SW480 (cell line): Measurements from ENCODE around the gene ASPRV1.
A peak's percentile ranks its signal among the peaks of the same experiment; 100 is the strongest.
"Not testable (repeated sequence)": the region's sequence is repeated elsewhere in the genome, so short reads cannot be mapped to it uniquely, and the experiment has no call there.

Experiments
- DNase-seq: peaks from one replicate; pipeline ENCODE4 v3.0.0-alpha.2; 2016; ENCODE audit warnings: low spot score

ASPRV1 gene

DNA sequence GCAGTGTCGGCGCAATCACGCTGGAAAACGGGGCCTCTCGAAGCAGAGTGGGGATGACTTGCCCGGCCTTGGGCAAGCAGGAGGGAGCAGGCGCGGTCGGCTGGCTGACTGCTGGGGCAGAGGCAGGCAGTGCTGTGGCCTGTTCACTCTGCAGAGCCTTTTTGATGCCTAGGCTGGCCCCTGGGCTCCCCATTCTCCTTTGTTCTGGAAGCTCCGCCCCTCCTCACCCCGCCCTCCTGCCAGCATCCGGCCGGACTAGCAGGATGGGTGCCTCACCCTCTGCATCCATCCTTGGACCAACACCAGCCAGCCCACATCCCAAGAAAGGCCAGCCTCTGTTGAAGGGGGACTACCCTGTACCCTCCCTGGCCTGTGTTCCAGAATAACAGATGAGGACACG lies at the start of gene ASPRV1:
Gene ASPRV1 (minus strand): TSS at position 136 of the 400 bp plus-strand sequence. CDS start 195 bp downstream, outside the sequence.
- peak; percentile 71 for DNase-seq

DNA sequence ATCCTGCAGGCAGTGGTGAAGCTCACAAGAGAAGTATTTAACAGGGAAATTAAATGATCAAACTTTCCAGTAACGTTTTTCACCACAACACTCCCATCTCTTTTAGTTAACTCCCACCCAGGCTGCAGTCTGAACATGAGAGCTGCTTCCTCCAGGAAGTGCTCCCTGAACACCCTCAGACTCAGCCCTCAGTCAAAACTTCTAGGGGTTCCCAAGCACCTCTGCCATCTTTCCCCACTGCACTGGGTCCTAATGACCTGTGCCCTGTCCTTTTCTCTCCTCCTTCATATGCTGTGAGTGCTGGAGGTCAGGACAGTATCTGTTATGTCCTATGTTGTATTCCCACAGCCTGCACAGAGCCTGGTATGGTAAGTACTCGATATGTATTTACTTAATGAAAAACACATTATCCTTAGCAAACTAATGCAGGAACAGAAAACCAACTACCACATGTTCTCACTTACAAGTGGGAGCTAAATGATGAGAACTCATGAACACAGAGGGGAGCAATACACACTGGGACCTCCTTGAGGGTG lies 49.2 kb upstream of the ASPRV1 start:
- no peak for DNase-seq

GRCh38 chr2:70009762-70010575 lies 48.5 kb upstream of the ASPRV1 start:
- DNase-seq: peak; percentile 89

GRCh38 chr2:70008290-70008689 lies 46.9 kb upstream of the ASPRV1 start:
- DNase-seq: no peak

DNA sequence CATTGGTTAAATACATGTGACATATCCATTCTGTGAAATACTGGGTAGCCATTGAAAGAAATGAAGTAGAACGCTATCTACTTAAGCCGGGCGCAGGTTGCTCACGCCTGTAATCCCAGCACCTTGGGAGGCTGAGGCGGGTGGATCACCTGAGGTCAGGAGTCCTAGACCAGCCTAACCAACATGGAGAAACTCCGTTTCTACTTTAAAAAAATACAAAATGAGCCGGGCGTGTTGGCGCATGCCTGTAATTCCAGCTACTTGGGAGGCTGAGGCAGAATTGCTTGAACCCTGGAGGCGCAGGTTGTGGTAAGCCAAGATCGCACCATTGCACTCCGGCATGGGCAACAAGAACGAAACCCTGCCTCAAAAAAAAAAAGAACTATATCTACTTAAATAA lies 45.7 kb upstream of the ASPRV1 start:
- DNase-seq: no peak

- DNase-seq: no peak
Observed at GRCh38 chr2:70006447-70006784, 45.0 kb upstream of the ASPRV1 start.

- DNase-seq: no peak
Observed at GRCh38 chr2:70005752-70006446, 44.5 kb upstream of the ASPRV1 start.

GRCh38 chr2:70005216-70005615 lies 43.8 kb upstream of the ASPRV1 start:
- DNase-seq: no peak

- DNase-seq: no peak
Observed at GRCh38 chr2:70003093-70003830, 41.8 kb upstream of the ASPRV1 start.

- DNase-seq: peak; percentile 62
Observed at GRCh38 chr2:70002241-70002899, 40.9 kb upstream of the ASPRV1 start.

DNA sequence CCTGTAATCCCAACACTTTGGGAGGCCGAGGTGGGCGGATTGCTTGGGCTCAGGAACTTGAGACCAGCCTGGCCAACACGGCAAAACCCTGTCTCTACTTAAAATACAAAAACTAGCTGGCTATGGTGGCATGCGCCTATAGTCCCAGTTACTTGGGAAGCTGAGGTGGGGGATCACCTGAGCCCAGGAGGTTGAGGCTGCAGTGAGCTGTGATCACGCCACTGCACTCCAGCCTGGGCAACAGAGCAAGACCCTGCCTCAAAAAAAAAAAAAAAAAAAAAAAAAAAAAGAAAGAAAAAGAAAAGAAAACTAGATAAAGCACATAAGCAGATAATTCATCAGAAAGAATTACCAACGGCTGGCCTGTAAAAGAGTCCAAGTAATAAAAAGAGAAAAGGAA lies 39.1 kb upstream of the ASPRV1 start:
- DNase-seq: not testable (repeated sequence)

GRCh38 chr2:69998761-69999160 lies 37.3 kb upstream of the ASPRV1 start:
- no peak for DNase-seq

GRCh38 chr2:69997015-69997830 lies 35.8 kb upstream of the ASPRV1 start:
- peak; percentile 63 for DNase-seq

- no peak for DNase-seq
Observed at GRCh38 chr2:69995511-69995910, 34.1 kb upstream of the ASPRV1 start.

DNA sequence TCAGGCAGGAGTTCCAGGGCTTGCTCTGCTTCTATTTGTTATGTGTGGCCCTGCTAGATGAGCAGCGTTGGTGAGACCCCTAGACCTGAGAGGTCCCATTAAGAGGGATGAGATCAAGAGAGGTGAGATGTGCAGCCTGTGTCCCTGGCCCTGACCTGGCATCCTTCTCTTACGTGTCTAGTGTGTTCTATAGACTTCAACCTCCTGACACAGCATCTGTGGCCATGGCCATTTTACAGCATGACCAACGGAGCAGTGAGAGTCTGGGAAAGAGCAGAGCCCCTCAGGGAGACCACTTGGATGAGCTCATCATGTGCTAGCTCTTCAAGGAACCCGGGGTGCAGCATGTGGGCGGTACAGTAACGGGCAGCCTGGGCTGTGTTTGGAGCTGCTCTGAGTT lies 32.7 kb upstream of the ASPRV1 start:
- no peak for DNase-seq

DNA sequence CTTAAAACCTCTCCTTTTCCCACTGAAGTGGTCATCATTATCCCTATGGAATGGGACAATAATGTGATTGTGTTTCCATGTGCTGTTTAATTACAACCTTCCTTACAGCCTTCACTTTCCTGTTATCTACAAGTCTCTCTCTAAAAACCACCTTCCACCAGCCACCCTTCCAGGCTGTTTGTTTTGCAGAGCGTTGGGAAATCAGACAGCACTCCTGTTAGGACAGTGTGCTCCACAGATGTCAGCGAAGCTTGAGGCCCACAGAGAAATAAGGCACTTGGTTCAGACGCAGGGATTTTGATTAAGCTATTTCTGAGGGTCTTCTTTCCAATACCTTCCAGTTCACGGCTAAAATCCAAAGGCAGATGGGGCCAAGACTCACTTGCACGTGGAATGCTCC lies 32.3 kb upstream of the ASPRV1 start:
- DNase-seq: no peak

- DNase-seq: no peak
Observed at GRCh38 chr2:69993048-69993565, 31.7 kb upstream of the ASPRV1 start.

DNA sequence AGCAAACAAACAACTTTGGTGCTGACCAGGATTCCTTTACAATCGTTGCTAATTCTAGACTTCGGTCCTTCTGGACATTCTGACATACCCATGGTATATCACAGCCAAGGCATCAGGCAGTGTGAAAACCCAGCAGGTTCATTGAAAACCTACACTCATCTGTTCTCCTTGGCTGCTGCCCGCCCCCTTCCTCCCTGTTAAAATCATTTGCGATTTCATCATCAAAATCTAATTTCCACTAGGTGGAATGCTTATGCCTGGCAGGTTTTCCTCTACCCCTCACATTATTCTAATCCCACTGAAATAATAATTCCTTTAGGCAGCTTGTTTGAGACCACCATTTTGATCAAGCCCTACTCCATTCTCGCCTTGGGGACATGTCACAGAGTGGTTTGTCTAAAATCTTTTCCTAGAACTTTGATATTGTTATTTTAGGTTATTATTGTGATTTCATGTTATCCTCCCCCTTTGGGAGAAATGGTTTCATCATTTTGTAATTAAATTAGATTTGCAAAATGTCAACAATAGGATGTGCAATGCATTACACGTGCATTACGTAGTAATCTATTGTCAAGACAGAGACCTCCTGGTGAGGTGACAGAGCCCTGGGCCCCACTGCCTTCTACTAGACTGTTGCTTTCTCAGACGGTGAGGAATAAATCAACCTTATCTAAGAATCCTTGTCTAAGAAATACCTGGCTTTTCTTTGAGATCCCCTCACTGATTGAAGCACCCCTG lies 31.0 kb upstream of the ASPRV1 start:
- DNase-seq: no peak

- DNase-seq: peak; percentile 63
Observed at GRCh38 chr2:69989441-69990105, 28.1 kb upstream of the ASPRV1 start.

DNA sequence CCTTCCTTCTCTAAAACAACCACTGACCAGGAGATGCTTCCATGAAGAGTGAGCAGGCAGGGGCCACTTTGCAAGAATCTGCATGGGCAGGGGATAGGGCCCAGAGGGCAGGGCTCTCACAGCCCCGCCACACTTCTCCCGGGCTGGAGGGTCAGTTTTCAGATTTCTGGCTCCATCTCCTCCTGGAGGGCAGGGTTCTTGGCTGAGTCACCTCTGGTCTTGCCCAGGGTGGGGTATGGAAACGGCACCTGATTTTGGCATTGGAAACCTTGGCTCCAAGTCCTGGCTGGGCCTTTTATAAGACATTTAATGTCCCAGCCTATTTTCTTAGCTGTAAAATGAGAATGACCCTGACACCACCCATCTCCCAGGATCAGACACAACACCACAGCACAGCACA lies 27.6 kb upstream of the ASPRV1 start:
- DNase-seq: no peak
